H1 (cell line): ENCODE results near the gene MYO15B. TPM values are rescaled to one million over a fixed set of nuclear protein-coding genes. Genes with fewer than 3 reads are reported as not detected.

Source experiments
- CTCF ChIA-PET: fragments of 300-600 bp; sonication (Branson Sonifier 250); formaldehyde crosslinking; loops from one replicate; lab custom pipeline; 2021; ENCODE audit not compliant: partially characterized antibody; lab: Charles Lee
- POLR2A ChIA-PET: fragments of 300-600 bp; sonication (Branson Sonifier 250); formaldehyde crosslinking; loops from one replicate; lab custom pipeline; 2021; ENCODE audit warnings: inconsistent platforms; ENCODE audit not compliant: partially characterized antibody; lab: Charles Lee
- DNase-seq, 2 experiments: peaks; one replicate each; pipeline versions ENCODE4 v3.0.0 to v3.0.0-alpha.2; 2010 to 2022; ENCODE audit warnings: low spot score in 2 of 2, low read depth in 1 of 2, mixed read lengths in 1 of 2
- FAIRE-seq: peaks from 2 replicates; lab custom pipeline; 2011; peaks lifted over from hg19 to GRCh38; lab: Jason Lieb, UNC
- H2AFZ ChIP-seq: 2 replicates; pipeline ENCODE4 v1.8.1; 2012; ENCODE audit warnings: low read length, inconsistent platforms
- H2AK5ac ChIP-seq: 2 replicates; pipeline ENCODE4 v1.6.1; 2013; ENCODE audit warnings: low read depth, low read length
- H2BK120ac ChIP-seq: replicated peaks from 2 replicates; pipeline ENCODE3; 2013; ENCODE audit warnings: low read depth, low read length, inconsistent platforms
- H2BK12ac ChIP-seq: 2 replicates; pipeline ENCODE4 v1.6.1; 2013; ENCODE audit warnings: low read depth, low read length
- H2BK15ac ChIP-seq: 2 replicates; pipeline ENCODE4 v1.6.1; 2013; ENCODE audit warnings: low read length
- H2BK20ac ChIP-seq: 2 replicates; pipeline ENCODE4 v1.6.1; 2013; ENCODE audit warnings: low read length
- H2BK5ac ChIP-seq: 2 replicates; pipeline ENCODE4 v1.6.1; 2013; ENCODE audit warnings: low read depth, low read length
- H3K14ac ChIP-seq: 2 replicates; pipeline ENCODE4 v1.6.1; 2013; ENCODE audit warnings: inconsistent platforms; ENCODE audit not compliant: insufficient read length
- H3K18ac ChIP-seq: 2 replicates; pipeline ENCODE4 v1.6.1; 2013; ENCODE audit warnings: low read length; ENCODE audit errors: extremely low read depth
- H3K23ac ChIP-seq: 2 replicates; pipeline ENCODE4 v1.6.1; 2013; ENCODE audit warnings: inconsistent platforms; ENCODE audit not compliant: insufficient read length
- H3K23me2 ChIP-seq: 2 replicates; pipeline ENCODE4 v1.6.1; 2013; ENCODE audit warnings: low read depth, low read length
- H3K27ac ChIP-seq: 2 replicates; pipeline ENCODE4 v1.6.1; 2011; ENCODE audit warnings: low read depth, low read length, inconsistent platforms
- H3K27me3 ChIP-seq, 4 experiments: replicated peaks in 1 of 4; 1 replicate in 1 of 4; 2 replicates in 3 of 4; pipeline versions ENCODE4 v1.6.1 to v1.8.1; 2011 to 2013; ENCODE audit warnings: low read length in 3 of 4, mild to moderate bottlenecking in 3 of 4, inconsistent platforms in 2 of 4, mixed read lengths in 2 of 4, moderate library complexity in 1 of 4; ENCODE audit not compliant: control insufficient read depth in 3 of 4, insufficient read depth in 3 of 4; ENCODE audit errors: extremely low read depth in 1 of 4
- H3K36me3 ChIP-seq, 4 experiments: 2 replicates each; pipeline versions ENCODE4 v1.6.1 to v1.8.1; 2011 to 2013; ENCODE audit warnings: mild to moderate bottlenecking in 4 of 4, low read length in 3 of 4, moderate library complexity in 2 of 4, control low read depth in 1 of 4, inconsistent platforms in 1 of 4; ENCODE audit not compliant: insufficient read depth in 4 of 4, control insufficient read depth in 2 of 4
- H3K4ac ChIP-seq: replicated peaks from 2 replicates; pipeline ENCODE3; 2013; ENCODE audit warnings: low read length, low read depth, mixed read lengths, inconsistent platforms; ENCODE audit not compliant: insufficient read length
- H3K4me1 ChIP-seq, 4 experiments: replicated peaks in 1 of 4; 1 replicate in 1 of 4; 2 replicates in 3 of 4; pipeline versions ENCODE4 v1.6.1 to v1.8.1; 2011 to 2013; ENCODE audit warnings: low read length in 3 of 4, inconsistent platforms in 2 of 4, mixed read lengths in 1 of 4; ENCODE audit not compliant: insufficient read depth in 4 of 4, control insufficient read depth in 3 of 4
- H3K4me2 ChIP-seq, 2 experiments: 2 replicates each; pipeline versions ENCODE4 v1.6.1 to v1.8.1; 2011 to 2013; ENCODE audit warnings: low read depth in 2 of 2, low read length in 2 of 2, control low read depth in 1 of 2, inconsistent platforms in 1 of 2, mild to moderate bottlenecking in 1 of 2; ENCODE audit not compliant: insufficient read depth in 1 of 2
- H3K4me3 ChIP-seq, 4 experiments: fragments of 200-600, 300-600 bp in 1 of 4; sonication (generic), shearing (Covaris generic), sonication (Bioruptor Twin) in 1 of 4; 2 replicates each; pipeline versions ENCODE4 v1.5.1 to v1.8.1; 2011 to 2016; ENCODE audit warnings: low read length in 4 of 4, low read depth in 3 of 4, control low read depth in 2 of 4, inconsistent platforms in 2 of 4, mild to moderate bottlenecking in 2 of 4, mixed read lengths in 1 of 4, moderate library complexity in 1 of 4; ENCODE audit not compliant: insufficient read depth in 2 of 4; ENCODE audit errors: extremely low read depth in 1 of 4
- H3K56ac ChIP-seq: replicated peaks from 2 replicates; pipeline ENCODE3; 2013; ENCODE audit warnings: low read depth, mild to moderate bottlenecking, mixed read lengths, low read length, inconsistent platforms; ENCODE audit not compliant: insufficient read length
- H3K79me1 ChIP-seq: 2 replicates; pipeline ENCODE4 v1.6.1; 2013; ENCODE audit warnings: low read depth, low read length, control low read depth
- H3K79me2 ChIP-seq, 2 experiments: 2 replicates each; pipeline versions ENCODE4 v1.6.1 to v1.8.1; 2012 to 2013; ENCODE audit warnings: low read length in 2 of 2, mild to moderate bottlenecking in 2 of 2, inconsistent platforms in 1 of 2; ENCODE audit not compliant: insufficient read depth in 2 of 2, control insufficient read depth in 1 of 2
- H3K9ac ChIP-seq, 4 experiments: replicated peaks in 1 of 4; 1 replicate in 1 of 4; 2 replicates in 3 of 4; pipeline versions ENCODE4 v1.6.1 to v1.8.1; 2011 to 2013; ENCODE audit warnings: low read depth in 3 of 4, low read length in 3 of 4, control low read depth in 2 of 4, mild to moderate bottlenecking in 2 of 4, moderate library complexity in 2 of 4, inconsistent platforms in 1 of 4; ENCODE audit errors: extremely low read depth in 1 of 4
- H3K9me3 ChIP-seq, 2 experiments: 2 replicates each; pipeline versions ENCODE4 v1.6.1 to v1.8.1; 2012 to 2013; ENCODE audit warnings: mild to moderate bottlenecking in 2 of 2, moderate library complexity in 2 of 2, control low read depth in 1 of 2, inconsistent platforms in 1 of 2, low read depth in 1 of 2, low read length in 1 of 2, mixed read lengths in 1 of 2; ENCODE audit not compliant: insufficient read depth in 2 of 2
- H4K20me1 ChIP-seq, 2 experiments: replicated peaks in 1 of 2; 2 replicates each; pipeline versions ENCODE3 to v1.8.1; 2011 to 2013; ENCODE audit warnings: inconsistent platforms in 2 of 2, low read length in 2 of 2, mild to moderate bottlenecking in 1 of 2; ENCODE audit not compliant: insufficient read depth in 2 of 2, control insufficient read depth in 1 of 2
- H4K5ac ChIP-seq: 2 replicates; pipeline ENCODE4 v1.6.1; 2013; ENCODE audit warnings: low read length, low read depth, mixed read lengths, inconsistent platforms; ENCODE audit not compliant: insufficient read length
- H4K8ac ChIP-seq: 2 replicates; pipeline ENCODE4 v1.8.0; 2013; ENCODE audit warnings: mild to moderate bottlenecking, moderate library complexity, low read length, inconsistent platforms; ENCODE audit not compliant: insufficient read depth; ENCODE audit errors: extremely low read depth
- H4K91ac ChIP-seq: replicated peaks from 2 replicates; pipeline ENCODE3; 2013; ENCODE audit warnings: low read length, mixed read lengths, inconsistent platforms; ENCODE audit not compliant: insufficient read length
- ASH2L ChIP-seq: fragments of 200-600, 300-600 bp; sonication (generic); IDR thresholded peaks from one replicate; pipeline ENCODE4 v1.7.1; 2017; ENCODE audit warnings: low read length
- GTF2F1 ChIP-seq: IDR thresholded peaks from 2 replicates; pipeline ENCODE4 v1.6.1; 2012; ENCODE audit warnings: low read depth, low read length, improper control_type of control experiment, borderline replicate concordance
- MAFK ChIP-seq: IDR thresholded peaks from 2 replicates; pipeline ENCODE4 v1.6.1; 2012; ENCODE audit warnings: low read depth, mild to moderate bottlenecking, improper control_type of control experiment, low read length
- WGBS, 2 experiments: shearing (Covaris generic) in 1 of 2; methylation state at CpG; one replicate each; pipeline versions ENCODE4 v1.1.6 to v1.1.7; 2013 to 2015; ENCODE audit warnings: low lambda C conversion rate in 2 of 2, mixed read lengths in 2 of 2, inconsistent platforms in 1 of 2, low coverage in 1 of 2, missing lambda C conversion rate in 1 of 2; ENCODE audit not compliant: insufficient replicate concordance in 2 of 2, insufficient coverage in 1 of 2, insufficient read length in 1 of 2; ENCODE audit errors: extremely low coverage in 1 of 2, missing lambda C conversion rate in 1 of 2; 5-methylcytosine and 5-hydroxymethylcytosine counted together
- polyA plus RNA-seq, 7 experiments: library from polyadenylated mRNA; depleted of rRNA in 3 of 7; stranded (reverse) in 5 of 7; unstranded in 2 of 7; fragments of >200 nt in 5 of 7; fragments of 200-250 nt in 2 of 7; gene quantifications; 1 replicate in 5 of 7; 2 replicates in 1 of 7; 4 replicates in 1 of 7; pipeline versions ENCODE4 v1.2.1 to v1.2.3, GENCODE V29; 2011 to 2013; ENCODE audit warnings: missing spikeins in 2 of 7, mixed read lengths in 2 of 7
- total RNA-seq: library from RNA; stranded (reverse); fragmentation: NEBNext Ultra II Directional; extraction: Animal tissue kit (Norgen Biotek cat#: 25700); gene quantifications from 2 replicates; pipeline ENCODE4 v1.2.1, GENCODE V29; 2021

MYO15B gene
- total and polyA plus RNA-seq, 2 of the 8 experiments (the other 6 are each of a cell fraction or from before 2014, with no cell fraction given), result 7.1 to 11.2 TPM

DNA sequence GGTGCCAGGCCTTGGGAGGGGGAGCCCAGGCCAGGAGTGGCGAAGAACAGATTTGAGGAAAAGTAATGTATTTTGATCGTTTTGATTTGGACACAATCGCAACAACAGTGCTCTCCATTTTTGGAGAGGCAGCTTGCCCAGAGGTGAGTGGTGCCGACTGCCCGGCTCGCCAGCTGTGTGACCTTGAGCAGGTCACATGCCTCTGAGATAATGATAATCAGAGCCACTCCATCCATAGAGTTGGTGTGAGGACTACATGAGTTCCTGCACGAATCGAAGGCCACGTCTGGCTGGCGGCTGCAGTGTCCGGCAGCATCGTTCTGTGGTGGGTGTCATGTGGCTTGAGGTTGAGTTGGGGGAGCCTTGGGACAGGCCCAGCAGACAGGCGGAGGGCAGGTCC, 41.4 kb upstream of the MYO15B start:
- Histone ChIP-seq H3K4me2 (no peak overlapping the region), H4K8ac (no peak overlapping the region), H3K27me3 (no peaks in the 10 kb centered on the region), H3K14ac (no peak overlapping the region), H2BK12ac (no peak overlapping the region), H2BK120ac (no peak overlapping the region), H3K36me3 (no peaks in the 10 kb centered on the region), H3K18ac (no peak overlapping the region), H3K23ac (no peak overlapping the region), H3K4me1 (peaks cover 9 to 23% (median 16%) of the 10 kb centered on the region in 4 experiments), H4K5ac (no peak overlapping the region), H3K79me2 (no peaks in the 10 kb centered on the region; a peak in 1 of 4 replicates), H2BK15ac (no peak overlapping the region), H4K91ac (no peak overlapping the region), H3K9me3 (no peaks in the 10 kb centered on the region), H2AK5ac (no peak overlapping the region), H4K20me1 (peaks cover 0 to 2% of the 10 kb centered on the region in 2 experiments), H3K56ac (no peak overlapping the region), H3K79me1 (no peaks in the 10 kb centered on the region; the same call in 1 of the 2 replicates), H3K4me3 (no peak overlapping the region), H2BK5ac (no peak overlapping the region), H3K4ac (no peak overlapping the region), H3K23me2 (peaks cover 1% of the 10 kb centered on the region; the same call in 1 of the 2 replicates), H3K9ac (no peak overlapping the region), H2BK20ac (no peak overlapping the region), H2AFZ (no peak overlapping the region), H3K27ac (no peak overlapping the region)
- ChIA-PET POLR2A (no interaction called here), CTCF (no interaction called here)
- 92% methylated on average over 13 of the region's 13 CpGs; no CpG with 5 or more reads in 1 of the 2 experiments for WGBS, 2 experiments
- no peak for DNase-seq
- no peak for TF ChIP-seq ASH2L
- TF ChIP-seq MAFK, result no peak
- TF ChIP-seq GTF2F1, result no peak
- no peak for FAIRE-seq
